ENCODE measurements around the gene PRRG2.
A peak's percentile ranks its signal among the peaks of the same experiment; 100 is the strongest.

The PRRG2 gene

GRCh38 chr19:49539192-49539952, 41.7 kb upstream of the PRRG2 start:
- no peak overlapping the region for H3K27ac ChIP-seq
- no peaks in the 10 kb centered on the region for H3K27me3 ChIP-seq (replicated peaks)
- peaks cover 60% of the 10 kb centered on the region for H3K36me3 ChIP-seq (replicated peaks)
- H3K4me3 ChIP-seq (ENCODE audit: low read depth, low read length) = no peak overlapping the region
- peak; percentile 5 for TF ChIP-seq CTCF (IDR thresholded peaks at IDR 0.05; ENCODE audit: low read depth, low read length, missing control alignments)
- DNase-seq = no peak
- in situ Hi-C loops (cut with HindIII; ENCODE audit: low pct_ligation_motif_present, low sequenced_read_pairs) = no loop called here

DNA sequence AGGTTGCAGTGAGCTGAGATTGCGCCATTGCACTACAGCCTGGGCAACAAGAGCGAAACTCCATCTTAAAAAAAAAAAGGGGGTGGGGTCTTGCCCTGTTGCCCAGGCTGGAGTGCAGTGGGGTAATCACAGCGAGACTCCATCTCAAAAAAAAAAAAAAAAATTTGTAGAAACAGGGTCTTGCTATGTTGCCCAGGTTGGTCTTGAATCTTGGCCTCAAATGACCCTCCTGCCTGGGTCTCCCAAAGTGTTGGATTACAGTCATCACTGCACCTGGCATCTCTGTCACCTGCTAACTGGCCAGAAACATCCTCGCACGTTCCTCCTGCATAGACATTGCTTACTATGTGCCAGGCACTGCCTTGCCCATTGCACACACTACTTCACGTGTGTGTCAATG, 39.2 kb upstream of the PRRG2 start:
- TF ChIP-seq CTCF (IDR thresholded peaks at IDR 0.05; ENCODE audit: low read depth, low read length, missing control alignments) = no peak
- Histone ChIP-seq H3K27me3 (replicated peaks) (no peaks in the 10 kb centered on the region), H3K27ac (no peak overlapping the region), H3K4me3 (ENCODE audit: low read depth, low read length) (no peak overlapping the region), H3K36me3 (replicated peaks) (peaks cover 45% of the 10 kb centered on the region)
- in situ Hi-C loops (cut with HindIII; ENCODE audit: low pct_ligation_motif_present, low sequenced_read_pairs) = no loop called here
- DNase-seq = no peak

DNA sequence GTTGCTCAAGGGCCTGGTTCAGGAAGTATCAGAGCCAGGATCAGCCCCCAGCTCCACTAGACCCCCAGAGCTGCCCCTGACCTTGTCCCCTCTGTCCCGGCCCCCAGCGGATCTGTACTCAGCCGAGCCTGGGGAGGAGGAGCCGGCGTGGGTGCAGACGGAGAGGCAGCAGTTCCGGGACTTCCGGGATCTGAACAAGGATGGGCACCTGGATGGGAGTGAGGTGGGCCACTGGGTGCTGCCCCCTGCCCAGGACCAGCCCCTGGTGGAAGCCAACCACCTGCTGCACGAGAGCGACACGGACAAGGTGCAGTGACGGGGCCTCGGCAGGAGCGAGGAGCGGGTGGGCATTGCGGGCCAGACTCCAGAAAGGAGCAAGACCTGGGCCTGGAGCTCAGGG, 38.7 kb upstream of the PRRG2 start:
- TF ChIP-seq CTCF (IDR thresholded peaks at IDR 0.05; ENCODE audit: low read depth, low read length, missing control alignments) = no peak
- no peak for DNase-seq
- Histone ChIP-seq H3K27me3 (replicated peaks) (no peaks in the 10 kb centered on the region), H3K4me3 (ENCODE audit: low read depth, low read length) (no peak overlapping the region), H3K36me3 (replicated peaks) (peaks cover 42% of the 10 kb centered on the region), H3K27ac (no peak overlapping the region)
- in situ Hi-C loops (cut with HindIII; ENCODE audit: low pct_ligation_motif_present, low sequenced_read_pairs) = no loop called here

- Histone ChIP-seq H3K36me3 (replicated peaks) (peaks cover 42% of the 10 kb centered on the region), H3K27me3 (replicated peaks) (no peaks in the 10 kb centered on the region), H3K4me3 (ENCODE audit: low read depth, low read length) (no peak overlapping the region), H3K27ac (no peak overlapping the region)
- no peak for DNase-seq
- no peak for TF ChIP-seq CTCF (IDR thresholded peaks at IDR 0.05; ENCODE audit: low read depth, low read length, missing control alignments)
- in situ Hi-C loops (cut with HindIII; ENCODE audit: low pct_ligation_motif_present, low sequenced_read_pairs) = no loop called here
These were observed 38.1 kb upstream of the PRRG2 start for GRCh38 chr19:49543032-49543431.

DNA sequence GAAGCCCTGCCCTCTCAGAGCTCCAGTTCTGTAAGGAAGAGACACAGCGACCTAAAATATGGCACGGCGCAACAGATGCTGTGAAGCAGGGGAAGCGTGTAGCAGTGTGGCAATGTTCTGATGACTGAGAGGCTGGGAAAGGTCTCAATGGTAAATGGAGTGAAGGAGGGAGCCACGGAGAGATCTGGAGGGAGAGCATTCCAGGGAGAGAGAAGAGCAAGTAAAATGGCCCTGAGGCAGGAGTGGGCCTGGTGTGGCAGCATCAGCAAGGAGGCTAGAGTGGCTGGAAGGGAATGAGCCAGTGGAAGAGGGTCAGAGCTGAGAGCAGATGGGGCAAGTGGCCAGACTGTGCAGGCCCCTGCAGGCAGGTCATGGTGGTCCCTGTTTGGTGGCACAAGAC, 37.0 kb upstream of the PRRG2 start:
- in situ Hi-C loops (cut with HindIII; ENCODE audit: low pct_ligation_motif_present, low sequenced_read_pairs) = no loop called here
- H3K36me3 ChIP-seq (replicated peaks) = peaks cover 33% of the 10 kb centered on the region

More for the DNA sequence above, 37.0 kb upstream of the PRRG2 start:
- Histone ChIP-seq H3K27ac (no peak overlapping the region), H3K27me3 (replicated peaks) (no peaks in the 10 kb centered on the region), H3K4me3 (ENCODE audit: low read depth, low read length) (no peak overlapping the region)
- no peak for TF ChIP-seq CTCF (IDR thresholded peaks at IDR 0.05; ENCODE audit: low read depth, low read length, missing control alignments)
- DNase-seq = no peak
